ENCODE measurements around the gene SLC39A11. TPM values are rescaled to one million over a fixed set of nuclear protein-coding genes. Genes with fewer than 3 reads are reported as not detected.

The SLC39A11 gene
- total RNA-seq, 1 experiment from 2014 or later = 46.4 TPM

DNA sequence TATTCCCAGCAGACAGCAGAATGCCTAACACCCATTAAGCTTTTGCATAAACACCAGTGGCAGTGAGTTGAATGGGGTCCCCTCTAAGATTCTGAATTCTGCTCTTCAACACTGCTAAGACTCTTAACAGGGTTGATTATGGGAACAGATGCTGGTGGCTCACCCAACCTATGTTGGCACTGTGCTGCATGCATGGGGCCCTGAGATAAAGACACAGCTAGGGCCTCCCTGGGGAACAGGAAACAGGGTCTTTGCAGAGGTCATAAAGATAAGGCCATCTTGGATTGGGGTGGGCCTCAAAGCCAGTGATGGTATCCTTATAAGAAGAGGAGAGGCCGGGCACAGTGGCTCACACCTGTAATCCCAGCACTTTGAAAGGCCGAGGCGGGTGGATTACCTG is 190.8 kb downstream of the SLC39A11 start:
- DNase-seq (ENCODE audit: low read depth, low spot score) = no peak
- ATAC-seq = no peak

DNA sequence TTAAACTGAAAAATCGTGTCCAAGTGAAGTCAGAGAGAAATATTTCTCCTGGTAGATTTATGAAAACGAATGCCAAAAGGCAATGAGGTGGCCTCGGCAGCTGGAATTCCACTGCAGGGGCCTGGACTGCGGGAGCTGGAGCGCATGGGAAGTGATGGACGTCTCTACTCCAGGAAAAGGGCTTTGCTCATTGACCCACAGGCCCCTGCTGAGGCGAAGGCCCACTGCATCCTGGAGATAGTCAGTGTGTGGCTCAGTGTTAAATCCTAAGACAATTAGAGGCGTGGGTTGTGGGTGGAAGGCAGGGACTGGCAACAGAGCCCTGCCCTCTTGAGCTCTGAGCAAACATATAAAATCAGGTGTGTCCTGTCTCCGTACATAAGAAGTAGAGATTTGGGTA is 191.4 kb downstream of the SLC39A11 start:
- CTCF ChIA-PET = no interaction called here
- POLR2A ChIA-PET = no interaction called here

More for the DNA sequence above, 190.8 kb downstream of the SLC39A11 start:
- Histone ChIP-seq H3K27me3 (ENCODE audit: insufficient read depth, low read length) (no peaks in the 10 kb centered on the region), H4K20me1 (ENCODE audit: insufficient read depth) (no peaks in the 10 kb centered on the region), H3K27ac (ENCODE audit: low read depth, low read length) (no peak overlapping the region), H3K9me3 (ENCODE audit: control insufficient read depth in 1 of 2, insufficient read depth in 1 of 2, low read depth in 1 of 2, low read length in 2 of 2) (no peaks in the 10 kb centered on the region), H3K36me3 (ENCODE audit: control insufficient read depth in 1 of 2, insufficient read depth in 2 of 2, low read length in 2 of 2) (no peaks in the 10 kb centered on the region), H3K9ac (ENCODE audit: low read length) (no peak overlapping the region), H3K9me2 (ENCODE audit: insufficient read depth) (no peaks in the 10 kb centered on the region), H3K79me2 (ENCODE audit: insufficient read depth, low read length) (no peaks in the 10 kb centered on the region), H2AFZ (ENCODE audit: low read depth, low read length, poor library complexity, severe bottlenecking) (no peak overlapping the region), H3K4me2 (ENCODE audit: low read length) (no peak overlapping the region), H3K4me1 (ENCODE audit: control insufficient read depth in 1 of 2, insufficient read depth in 2 of 2, low read length in 2 of 2) (peaks cover 10 to 21% of the 10 kb centered on the region in 2 experiments), H3K4me3 (replicated peaks in 1 of 2; ENCODE audit: low read depth in 1 of 2, low read length in 2 of 2) (no peak overlapping the region)
- POLR2A ChIA-PET = no interaction called here
- BruUV-seq (replicated peaks) = no TSS peak
- RAD21 ChIA-PET (ENCODE audit: low non-redundant PET in 1 of 2, low total read pairs in 2 of 2, uncharacterized antibody in 2 of 2, unreplicated experiment in 2 of 2) = no interaction called here
- intact Hi-C loops (cut with micrococcal nuclease) = no loop called here
- CTCF ChIA-PET = no interaction called here
- TF ChIP-seq POLR2A (IDR thresholded peaks at IDR 0.05; ENCODE audit: borderline replicate concordance, extremely low read depth, insufficient read depth, insufficient read length) (no peak), RAD21 (IDR thresholded peaks at IDR 0.05; ENCODE audit: low read depth) (no peak), CEBPB (IDR thresholded peaks at IDR 0.05; ENCODE audit: low read depth) (no peak), ZFX (IDR thresholded peaks at IDR 0.05) (no peak)

More for the DNA sequence above, 191.4 kb downstream of the SLC39A11 start:
- Histone ChIP-seq H3K9me2 (ENCODE audit: insufficient read depth) (no peaks in the 10 kb centered on the region), H3K9me3 (ENCODE audit: control insufficient read depth in 1 of 2, insufficient read depth in 1 of 2, low read depth in 1 of 2, low read length in 2 of 2) (no peaks in the 10 kb centered on the region), H3K27me3 (ENCODE audit: insufficient read depth, low read length) (no peaks in the 10 kb centered on the region), H3K4me1 (ENCODE audit: control insufficient read depth in 1 of 2, insufficient read depth in 2 of 2, low read length in 2 of 2) (peaks cover 14 to 23% of the 10 kb centered on the region in 2 experiments), H3K9ac (ENCODE audit: low read length) (no peak overlapping the region), H3K79me2 (ENCODE audit: insufficient read depth, low read length) (no peaks in the 10 kb centered on the region), H3K36me3 (ENCODE audit: control insufficient read depth in 1 of 2, insufficient read depth in 2 of 2, low read length in 2 of 2) (no peaks in the 10 kb centered on the region), H3K4me3 (replicated peaks in 1 of 2; ENCODE audit: low read depth in 1 of 2, low read length in 2 of 2) (no peak overlapping the region), H4K20me1 (ENCODE audit: insufficient read depth) (no peaks in the 10 kb centered on the region), H3K4me2 (ENCODE audit: low read length) (no peak overlapping the region), H3K27ac (ENCODE audit: low read depth, low read length) (no peak overlapping the region), H2AFZ (ENCODE audit: low read depth, low read length, poor library complexity, severe bottlenecking) (no peak overlapping the region)
- intact Hi-C loops (cut with micrococcal nuclease) = no loop called here
- RAD21 ChIA-PET (ENCODE audit: low non-redundant PET in 1 of 2, low total read pairs in 2 of 2, uncharacterized antibody in 2 of 2, unreplicated experiment in 2 of 2) = no interaction called here
- BruUV-seq (replicated peaks) = no TSS peak
- DNase-seq (ENCODE audit: low read depth, low spot score) = no peak
- no peak for ATAC-seq
- TF ChIP-seq ATF3 (IDR thresholded peaks at IDR 0.05) = no peak
- TF ChIP-seq CBX3 (IDR thresholded peaks at IDR 0.05; ENCODE audit: low read depth) = no peak
- TF ChIP-seq FOSL1 (IDR thresholded peaks at IDR 0.05; ENCODE audit: low read depth) = no peak
- TF ChIP-seq SRF (IDR thresholded peaks at IDR 0.05; ENCODE audit: low read depth) = no peak
- TF ChIP-seq EZH2phosphoT487 (IDR thresholded peaks at IDR 0.05; ENCODE audit: borderline replicate concordance) = no peak
- no peak for TF ChIP-seq ZFX (IDR thresholded peaks at IDR 0.05)
- no peak for TF ChIP-seq JUND (IDR thresholded peaks at IDR 0.05)
